ENCODE data around the gene PKD1.
"Not testable (repeated sequence)": the region's sequence is repeated elsewhere in the genome, so short reads cannot be mapped to it uniquely, and the experiment has no call there.

PKD1 gene

DNA sequence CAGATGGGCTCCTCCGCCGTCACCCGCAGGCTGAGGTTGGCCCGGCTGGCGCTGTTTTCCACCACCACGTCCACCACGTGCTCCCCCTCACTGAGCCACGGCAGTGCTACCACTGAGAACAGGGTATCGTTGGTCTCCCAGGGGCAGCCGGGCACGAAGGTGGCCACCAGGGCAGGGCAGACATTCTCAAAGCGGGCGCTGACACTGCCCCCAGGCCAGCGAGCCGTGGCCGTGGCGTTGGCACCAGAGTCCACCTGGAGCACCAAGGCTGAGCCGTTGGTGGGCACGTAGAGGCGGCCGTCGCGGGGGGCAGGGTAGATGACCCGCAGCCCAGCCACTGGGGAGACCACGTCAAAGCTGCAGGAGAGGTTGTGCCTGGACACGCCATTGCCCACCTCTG lies 21.5 kb downstream of the PKD1 start:
- not testable (repeated sequence) for H3K9me3 Mint-ChIP-seq; H3K4me3 Mint-ChIP-seq; H3K27me3 Mint-ChIP-seq; H3K27ac Mint-ChIP-seq; H3K36me3 Mint-ChIP-seq (ENCODE audit: low read depth); H3K4me1 Mint-ChIP-seq (ENCODE audit: low read depth)

GRCh38 chr16:2112539-2113106 lies 23.1 kb downstream of the PKD1 start:
- not testable (repeated sequence) for H3K36me3 Mint-ChIP-seq (ENCODE audit: low read depth); H3K27ac Mint-ChIP-seq; H3K4me1 Mint-ChIP-seq (ENCODE audit: low read depth); H3K4me3 Mint-ChIP-seq; H3K27me3 Mint-ChIP-seq; H3K9me3 Mint-ChIP-seq

GRCh38 chr16:2111412-2112335 lies 24.0 kb downstream of the PKD1 start:
- H3K27me3 Mint-ChIP-seq; H3K27ac Mint-ChIP-seq; H3K36me3 Mint-ChIP-seq (ENCODE audit: low read depth); H3K9me3 Mint-ChIP-seq; H3K4me1 Mint-ChIP-seq (ENCODE audit: low read depth); H3K4me3 Mint-ChIP-seq: not testable (repeated sequence)

- H3K4me3 Mint-ChIP-seq; H3K4me1 Mint-ChIP-seq (ENCODE audit: low read depth); H3K27ac Mint-ChIP-seq; H3K9me3 Mint-ChIP-seq; H3K27me3 Mint-ChIP-seq; H3K36me3 Mint-ChIP-seq (ENCODE audit: low read depth): not testable (repeated sequence)
Measured at GRCh38 chr16:2111009-2111353, 24.7 kb downstream of the PKD1 start.

DNA sequence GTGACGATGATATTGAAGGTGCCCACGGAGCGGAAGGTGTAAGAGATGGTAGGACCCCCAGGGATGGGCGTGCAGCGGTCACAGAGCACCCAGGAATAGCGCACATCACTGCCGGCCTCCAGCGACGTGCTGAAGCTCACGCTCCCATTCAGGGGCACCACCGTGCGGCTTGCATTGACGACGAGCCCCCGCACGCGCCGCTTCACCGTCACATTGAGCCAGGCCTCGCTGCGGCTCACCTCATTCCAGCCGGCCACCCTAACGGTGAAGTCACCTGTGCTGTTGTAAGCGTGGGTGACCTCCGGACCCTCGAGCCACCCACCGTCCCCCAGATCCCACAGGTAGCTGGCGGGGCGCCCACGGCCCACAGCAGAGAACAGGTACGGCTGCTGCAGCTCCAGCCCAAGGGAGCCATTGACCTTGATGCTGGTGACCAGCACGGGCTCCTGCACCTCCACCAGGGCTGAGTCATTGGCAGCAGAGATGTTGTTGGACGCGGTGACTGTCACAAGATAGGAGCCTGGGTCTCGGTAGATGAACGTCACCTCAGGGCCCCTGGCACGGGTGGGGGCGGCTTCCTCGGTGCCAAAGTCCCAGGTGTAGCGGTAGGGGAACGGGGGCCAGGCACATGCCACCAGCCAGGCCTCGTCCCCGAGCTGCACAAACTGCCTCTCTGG lies 25.2 kb downstream of the PKD1 start:
- not testable (repeated sequence) for H3K27ac Mint-ChIP-seq

GRCh38 chr16:2109872-2110271 lies 25.8 kb downstream of the PKD1 start:
- H3K36me3 Mint-ChIP-seq (ENCODE audit: low read depth); H3K27me3 Mint-ChIP-seq; H3K4me3 Mint-ChIP-seq; H3K27ac Mint-ChIP-seq; H3K9me3 Mint-ChIP-seq; H3K4me1 Mint-ChIP-seq (ENCODE audit: low read depth): not testable (repeated sequence)

More for the DNA sequence above, 25.2 kb downstream of the PKD1 start:
- H3K4me3 Mint-ChIP-seq; H3K4me1 Mint-ChIP-seq (ENCODE audit: low read depth); H3K27me3 Mint-ChIP-seq; H3K36me3 Mint-ChIP-seq (ENCODE audit: low read depth); H3K9me3 Mint-ChIP-seq: not testable (repeated sequence)

GRCh38 chr16:2109271-2109580 lies 26.5 kb downstream of the PKD1 start:
- not testable (repeated sequence) for H3K27ac Mint-ChIP-seq; H3K27me3 Mint-ChIP-seq; H3K4me3 Mint-ChIP-seq; H3K36me3 Mint-ChIP-seq (ENCODE audit: low read depth); H3K9me3 Mint-ChIP-seq; H3K4me1 Mint-ChIP-seq (ENCODE audit: low read depth)

DNA sequence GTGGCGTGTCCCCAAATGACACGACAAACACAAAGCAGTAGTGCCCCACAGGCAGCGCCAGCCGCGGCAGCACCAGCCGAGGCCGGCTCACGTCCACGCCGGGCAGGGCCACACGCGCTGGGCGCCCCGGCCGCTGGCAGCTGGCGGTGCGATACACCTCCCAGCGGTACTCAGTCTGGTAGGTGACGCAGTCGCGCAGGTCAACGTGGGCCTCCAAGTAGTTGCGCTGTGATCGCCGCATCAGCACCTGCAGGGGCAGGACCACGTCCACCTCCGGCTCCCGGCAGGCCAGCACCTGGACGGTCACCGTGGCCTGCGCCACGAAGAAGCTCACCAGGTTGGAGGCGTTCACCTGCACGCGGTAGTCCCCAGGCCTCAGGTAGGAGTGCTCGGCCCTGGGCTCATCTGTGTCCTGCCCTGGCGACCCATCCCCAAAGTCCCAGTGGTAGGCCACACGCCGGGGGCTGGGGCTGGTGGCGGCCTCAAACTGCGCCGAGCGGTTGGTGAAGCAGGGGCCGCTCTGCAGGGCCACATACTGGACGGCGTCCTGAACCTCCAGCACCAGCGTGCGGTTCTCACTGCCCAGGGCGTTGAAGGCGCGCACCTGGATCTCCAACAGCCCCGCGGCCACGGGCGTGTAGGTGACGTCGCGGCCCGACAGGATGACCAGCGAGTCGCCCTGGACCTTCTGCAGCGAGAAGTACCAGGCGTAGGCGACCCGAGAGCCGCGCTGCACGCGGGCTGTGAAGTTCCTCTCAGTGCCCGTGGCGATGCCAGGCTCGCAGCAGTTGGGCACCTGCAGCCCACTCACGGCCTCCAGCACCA lies 27.0 kb downstream of the PKD1 start:
- H3K4me1 Mint-ChIP-seq (ENCODE audit: low read depth); H3K36me3 Mint-ChIP-seq (ENCODE audit: low read depth); H3K4me3 Mint-ChIP-seq; H3K27ac Mint-ChIP-seq; H3K9me3 Mint-ChIP-seq; H3K27me3 Mint-ChIP-seq: not testable (repeated sequence)

GRCh38 chr16:2107791-2108125 lies 27.9 kb downstream of the PKD1 start:
- not testable (repeated sequence) for H3K9me3 Mint-ChIP-seq, H3K27ac Mint-ChIP-seq, H3K27me3 Mint-ChIP-seq

GRCh38 chr16:2107121-2107790 lies 28.4 kb downstream of the PKD1 start:
- not testable (repeated sequence) for H3K36me3 Mint-ChIP-seq (ENCODE audit: low read depth); H3K4me3 Mint-ChIP-seq; H3K9me3 Mint-ChIP-seq; H3K27ac Mint-ChIP-seq; H3K27me3 Mint-ChIP-seq; H3K4me1 Mint-ChIP-seq (ENCODE audit: low read depth)

More at GRCh38 chr16:2107791-2108125, 27.9 kb downstream of the PKD1 start:
- H3K36me3 Mint-ChIP-seq (ENCODE audit: low read depth); H3K4me3 Mint-ChIP-seq; H3K4me1 Mint-ChIP-seq (ENCODE audit: low read depth): not testable (repeated sequence)

DNA sequence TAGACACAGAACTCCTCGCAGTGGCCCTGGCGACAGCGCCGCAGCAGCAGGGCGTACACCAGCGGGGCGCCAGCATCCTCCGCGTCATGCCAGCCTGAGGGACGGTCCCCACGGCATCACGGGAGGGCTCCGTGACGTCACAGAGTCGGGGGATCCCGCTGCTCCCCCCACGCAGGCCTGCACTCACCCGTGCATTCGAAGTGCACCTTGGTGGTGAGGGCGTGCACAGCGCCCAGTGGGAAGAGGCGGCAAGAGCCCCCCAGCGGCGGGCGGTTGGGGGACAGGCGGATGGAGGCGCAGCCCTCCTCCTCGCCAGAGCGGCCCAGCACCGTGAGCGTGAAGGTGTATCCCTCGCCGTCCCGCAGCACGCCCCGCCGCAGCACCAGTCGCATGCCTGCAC lies 29.5 kb downstream of the PKD1 start:
- H3K27me3 Mint-ChIP-seq = not testable (repeated sequence)

GRCh38 chr16:2105769-2106168 lies 29.9 kb downstream of the PKD1 start:
- H3K4me1 Mint-ChIP-seq (ENCODE audit: low read depth); H3K9me3 Mint-ChIP-seq; H3K27ac Mint-ChIP-seq; H3K27me3 Mint-ChIP-seq; H3K36me3 Mint-ChIP-seq (ENCODE audit: low read depth); H3K4me3 Mint-ChIP-seq: not testable (repeated sequence)

More for the DNA sequence above, 29.5 kb downstream of the PKD1 start:
- not testable (repeated sequence) for H3K27ac Mint-ChIP-seq; H3K4me1 Mint-ChIP-seq (ENCODE audit: low read depth); H3K4me3 Mint-ChIP-seq; H3K36me3 Mint-ChIP-seq (ENCODE audit: low read depth); H3K9me3 Mint-ChIP-seq

GRCh38 chr16:2105291-2105690 lies 30.4 kb downstream of the PKD1 start:
- not testable (repeated sequence) for H3K9me3 Mint-ChIP-seq; H3K27ac Mint-ChIP-seq; H3K4me1 Mint-ChIP-seq (ENCODE audit: low read depth); H3K27me3 Mint-ChIP-seq; H3K36me3 Mint-ChIP-seq (ENCODE audit: low read depth); H3K4me3 Mint-ChIP-seq

- not testable (repeated sequence) for H3K4me1 Mint-ChIP-seq (ENCODE audit: low read depth); H3K27me3 Mint-ChIP-seq; H3K9me3 Mint-ChIP-seq; H3K36me3 Mint-ChIP-seq (ENCODE audit: low read depth); H3K4me3 Mint-ChIP-seq; H3K27ac Mint-ChIP-seq
Measured at GRCh38 chr16:2104464-2104863, 31.2 kb downstream of the PKD1 start.

DNA sequence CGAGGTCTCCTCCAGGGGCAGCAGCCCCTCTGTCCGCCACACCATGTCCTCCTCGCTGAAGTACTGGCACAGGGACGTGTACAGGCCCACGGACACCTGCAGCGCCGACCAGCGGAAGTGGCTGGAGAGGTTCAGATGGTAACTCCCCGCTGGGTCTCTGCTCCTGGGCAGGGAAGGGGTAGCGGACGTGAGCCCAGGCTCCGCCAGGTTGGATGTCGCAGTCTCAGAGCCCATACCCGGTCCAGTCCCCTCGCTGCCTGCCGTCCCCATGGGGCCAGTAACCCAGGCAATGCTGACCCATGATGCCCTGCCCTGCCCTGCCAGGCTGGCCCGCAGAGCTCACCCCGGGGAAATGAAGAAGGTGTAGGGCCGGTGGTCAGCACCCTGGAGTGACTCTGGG lies 33.2 kb downstream of the PKD1 start:
- Mint-ChIP-seq H3K27me3 (no peaks in the 10 kb centered on the region), H3K4me3 (no peak overlapping the region), H3K27ac (no peak overlapping the region), H3K36me3 (ENCODE audit: low read depth) (peaks cover 6% of the 10 kb centered on the region), H3K4me1 (ENCODE audit: low read depth) (no peaks in the 10 kb centered on the region), H3K9me3 (no peaks in the 10 kb centered on the region)

Data from stimulated activated naive CD8-positive, alpha-beta T cell treated with anti-CD3 and anti-CD28 coated beads, Interleukin-15, Interleukin-2, amounts not matched to agents 100 ng/mL and 50 ng/mL, for 24 hours (primary cell).